Stromal cell of bone marrow (primary cell): ENCODE measurements around the gene LIFR.
A peak's percentile ranks its signal among the peaks of the same experiment; 100 is the strongest.

Experiments
- DNase-seq: peaks from one replicate; pipeline ENCODE4 v3.0.0-alpha.2; 2012; ENCODE audit warnings: low read depth

The LIFR gene

GRCh38 chr5:38463634-38464521 lies 92.6 kb downstream of the LIFR start:
- peak; percentile 91 for DNase-seq

GRCh38 chr5:38462976-38463633 lies 93.3 kb downstream of the LIFR start:
- no peak for DNase-seq

- no peak for DNase-seq
Measured at GRCh38 chr5:38458174-38458573, 98.3 kb downstream of the LIFR start.

GRCh38 chr5:38456657-38457399 lies 99.6 kb downstream of the LIFR start:
- no peak for DNase-seq

- no peak for DNase-seq
Measured at GRCh38 chr5:38455796-38456330, 100.6 kb downstream of the LIFR start.

GRCh38 chr5:38453921-38454320 lies 102.5 kb downstream of the LIFR start:
- no peak for DNase-seq

GRCh38 chr5:38453506-38453905 lies 102.9 kb downstream of the LIFR start:
- DNase-seq, result no peak

- DNase-seq, result no peak
Measured at GRCh38 chr5:38452201-38452600, 104.2 kb downstream of the LIFR start.

- DNase-seq, result no peak
Measured at GRCh38 chr5:38451074-38451725, 105.2 kb downstream of the LIFR start.

- DNase-seq, result no peak
Measured at GRCh38 chr5:38450627-38451026, 105.8 kb downstream of the LIFR start.

- no peak for DNase-seq
Measured at GRCh38 chr5:38448568-38449350, 107.7 kb downstream of the LIFR start.

- DNase-seq, result no peak
Measured at GRCh38 chr5:38447786-38448185, 108.7 kb downstream of the LIFR start.

- DNase-seq, result no peak
Measured at GRCh38 chr5:38447056-38447455, 109.4 kb downstream of the LIFR start.

- no peak for DNase-seq
Measured at GRCh38 chr5:38446029-38446522, 110.4 kb downstream of the LIFR start.

- DNase-seq, result no peak
Measured at GRCh38 chr5:38445374-38446028, 110.9 kb downstream of the LIFR start.

- DNase-seq, result no peak
Measured at GRCh38 chr5:38443390-38443789, 113.1 kb downstream of the LIFR start.

GRCh38 chr5:38442247-38442573 lies 114.2 kb downstream of the LIFR start:
- DNase-seq, result no peak

- peak; percentile 80 for DNase-seq
Measured at GRCh38 chr5:38441453-38442246, 114.8 kb downstream of the LIFR start.

- DNase-seq, result no peak
Measured at GRCh38 chr5:38438757-38439156, 117.7 kb downstream of the LIFR start.
